ENCODE data around the gene UBAP1L.
"Not testable (repeated sequence)": the region's sequence is repeated elsewhere in the genome, so short reads cannot be mapped to it uniquely, and the experiment has no call there.

The UBAP1L gene

GRCh38 chr15:65082303-65082953 is 32.6 kb downstream of the UBAP1L start:
- DNase-seq: peak; percentile 5

DNA sequence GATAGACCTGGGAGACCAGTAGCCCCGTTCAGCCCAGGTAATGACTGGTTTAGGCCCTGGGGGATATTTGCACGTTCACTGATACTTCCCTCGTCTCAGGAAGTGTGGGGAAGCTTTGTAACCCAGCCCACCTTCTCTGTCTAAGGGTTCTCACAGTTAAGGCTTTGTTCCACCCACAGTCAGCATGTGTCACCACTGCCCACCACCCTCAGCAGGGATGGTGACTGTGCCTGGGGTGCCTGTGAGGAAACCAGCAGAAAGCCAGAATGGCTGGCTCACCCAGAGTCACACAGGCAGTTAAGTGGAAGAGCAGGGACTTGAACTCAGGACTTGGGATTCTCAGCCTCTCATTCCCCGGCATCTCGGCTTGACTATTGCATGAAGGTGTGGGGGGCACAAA is 33.2 kb downstream of the UBAP1L start:
- DNase-seq: no peak

DNA sequence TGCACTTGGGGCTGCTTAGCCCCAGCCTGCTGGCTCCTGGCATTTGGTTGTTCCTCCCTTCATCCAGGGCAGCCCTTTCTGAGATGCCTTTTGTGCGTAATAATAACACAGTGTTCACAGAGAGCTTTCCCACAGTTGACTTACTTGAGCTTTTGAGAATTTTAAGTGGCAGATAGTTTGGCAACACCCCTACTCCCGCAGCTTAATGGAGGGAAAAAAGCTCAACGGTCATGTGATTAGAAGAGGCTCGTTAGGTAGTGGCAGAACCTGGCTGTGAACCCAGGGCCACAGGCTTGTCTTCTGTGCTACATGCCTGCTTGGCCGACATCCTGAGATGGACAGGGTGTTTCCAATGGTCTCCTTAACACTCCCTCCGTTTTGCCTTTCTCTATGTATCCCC is 33.7 kb downstream of the UBAP1L start:
- DNase-seq: no peak

DNA sequence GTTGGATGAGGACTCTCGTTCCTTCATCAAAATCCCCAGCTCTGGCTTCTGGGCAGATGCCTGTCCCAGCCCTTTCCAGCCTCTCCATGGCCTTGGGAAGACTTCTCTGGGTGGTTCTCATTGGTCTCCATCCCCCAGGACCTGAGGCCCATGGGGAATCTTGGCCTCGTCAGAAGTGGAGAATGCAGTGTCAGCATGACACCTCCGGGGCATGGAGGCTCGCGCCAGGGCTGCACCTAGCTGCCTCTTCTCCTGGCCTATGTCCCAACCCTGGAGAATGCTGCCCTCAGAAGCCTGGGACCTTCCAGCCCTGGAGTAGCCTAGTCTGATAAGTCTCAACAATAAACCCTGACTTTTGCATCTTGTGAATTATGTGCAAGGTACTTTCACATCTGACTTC is 35.4 kb downstream of the UBAP1L start:
- DNase-seq: no peak

GRCh38 chr15:65077981-65078352 is 37.0 kb downstream of the UBAP1L start:
- DNase-seq: no peak

GRCh38 chr15:65077291-65077980 is 37.6 kb downstream of the UBAP1L start:
- no peak for DNase-seq

- DNase-seq: no peak
These were observed 38.3 kb downstream of the UBAP1L start, which contains the start of gene KBTBD13 for GRCh38 chr15:65076486-65077290. Gene KBTBD13, plus strand, starts transcription at chr15:65076746. Its CDS starts 70 bp downstream, at chr15:65076816.

DNA sequence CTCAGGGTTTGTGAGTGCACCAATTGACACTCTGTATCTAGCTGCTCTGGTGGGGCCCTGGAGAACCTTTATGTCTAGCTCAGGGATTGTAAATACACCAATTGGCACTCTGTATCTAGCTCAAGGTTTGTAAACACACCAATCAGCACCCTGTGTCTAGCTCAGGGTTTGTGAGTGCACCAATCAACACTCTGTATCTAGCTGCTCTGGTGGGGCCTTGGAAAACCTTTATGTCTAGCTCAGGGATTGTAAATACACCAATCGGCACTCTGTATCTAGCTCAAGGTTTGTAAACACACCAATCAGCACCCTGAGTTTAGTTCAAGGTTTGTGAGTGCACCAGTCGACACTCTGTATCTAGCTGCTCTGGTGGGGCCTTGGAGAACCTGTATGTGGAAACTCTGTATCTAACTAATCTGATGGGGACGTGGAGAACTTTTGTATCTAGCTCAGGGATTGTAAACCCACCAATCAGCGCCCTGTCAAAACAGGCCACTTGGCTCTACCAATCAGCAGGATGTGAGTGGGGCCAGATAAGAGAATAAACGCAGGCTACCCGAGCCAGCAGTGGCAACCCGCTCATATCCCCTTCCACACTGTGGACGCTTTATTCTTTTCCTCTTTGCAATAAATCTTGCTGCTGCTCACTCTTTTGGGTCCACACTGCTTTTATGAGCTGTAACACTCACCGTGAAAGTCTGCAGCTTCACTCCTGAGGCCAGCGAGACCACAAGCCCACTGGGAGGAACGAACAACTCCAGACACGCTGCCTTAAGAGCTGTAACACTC is 39.2 kb downstream of the UBAP1L start:
- not testable (repeated sequence) for DNase-seq

- not testable (repeated sequence) for DNase-seq
These were observed 40.1 kb downstream of the UBAP1L start for GRCh38 chr15:65074946-65075345.

- DNase-seq: no peak
These were observed 42.4 kb downstream of the UBAP1L start for GRCh38 chr15:65072617-65073016.

DNA sequence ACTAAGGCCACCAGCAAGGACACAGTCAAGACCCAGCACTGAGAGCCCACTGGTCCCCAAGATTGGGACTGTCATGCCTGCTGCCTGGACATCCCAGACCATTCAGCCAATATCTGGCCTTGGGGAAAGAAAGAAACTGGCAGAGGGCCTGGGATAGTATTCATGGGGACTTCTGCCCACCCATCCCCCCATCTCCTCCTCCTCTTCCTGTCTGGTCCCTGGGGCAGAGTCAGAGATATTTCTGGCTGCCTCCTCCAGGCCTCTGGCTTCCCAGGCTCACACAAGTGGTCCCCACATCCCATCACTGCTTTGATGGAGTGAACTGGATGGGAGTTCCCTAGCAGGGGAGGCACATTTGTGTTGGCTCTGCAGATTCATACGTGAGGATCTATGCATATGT is 43.0 kb downstream of the UBAP1L start:
- DNase-seq: no peak

- DNase-seq: no peak
These were observed 43.6 kb downstream of the UBAP1L start for GRCh38 chr15:65071381-65071811.

DNA sequence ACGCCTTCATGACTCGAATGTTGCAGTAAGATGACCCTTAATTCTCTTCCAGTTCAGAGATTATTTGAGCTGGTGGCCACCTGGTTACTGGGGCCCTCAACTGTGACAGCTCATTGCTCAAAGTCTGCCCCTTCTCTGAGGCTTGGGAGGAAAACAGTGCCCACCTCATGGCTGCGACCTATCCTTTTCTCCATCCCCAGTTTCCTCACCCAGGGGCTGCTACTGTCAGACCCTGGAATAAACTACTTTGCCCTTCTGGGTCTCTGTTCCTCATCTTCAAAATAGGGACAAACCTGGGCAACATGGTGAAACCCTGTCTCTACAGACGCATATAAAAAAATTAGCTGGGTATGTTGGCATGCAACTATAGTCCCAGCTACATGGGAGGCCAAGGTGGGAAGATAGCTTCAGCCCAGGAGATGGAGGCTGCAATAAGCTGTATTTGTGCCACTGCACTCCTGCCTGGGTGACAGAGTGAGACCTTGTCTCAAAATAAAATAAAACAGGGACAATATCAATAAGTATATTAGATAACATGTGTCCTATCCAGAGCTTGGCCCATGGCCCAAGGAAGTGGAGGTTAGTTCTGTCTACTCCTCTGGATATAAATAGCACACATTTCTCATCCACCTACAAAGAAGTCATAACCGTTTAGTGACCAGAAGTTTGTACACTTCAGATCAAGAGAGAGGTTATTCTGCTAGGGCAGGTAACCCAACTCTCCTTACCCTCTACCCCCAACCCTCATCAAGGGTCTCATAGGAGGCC is 45.0 kb downstream of the UBAP1L start:
- DNase-seq: no peak

GRCh38 chr15:65069179-65069578 is 45.8 kb downstream of the UBAP1L start:
- DNase-seq: no peak

- DNase-seq: no peak
These were observed 46.6 kb downstream of the UBAP1L start for GRCh38 chr15:65068403-65068788.

DNA sequence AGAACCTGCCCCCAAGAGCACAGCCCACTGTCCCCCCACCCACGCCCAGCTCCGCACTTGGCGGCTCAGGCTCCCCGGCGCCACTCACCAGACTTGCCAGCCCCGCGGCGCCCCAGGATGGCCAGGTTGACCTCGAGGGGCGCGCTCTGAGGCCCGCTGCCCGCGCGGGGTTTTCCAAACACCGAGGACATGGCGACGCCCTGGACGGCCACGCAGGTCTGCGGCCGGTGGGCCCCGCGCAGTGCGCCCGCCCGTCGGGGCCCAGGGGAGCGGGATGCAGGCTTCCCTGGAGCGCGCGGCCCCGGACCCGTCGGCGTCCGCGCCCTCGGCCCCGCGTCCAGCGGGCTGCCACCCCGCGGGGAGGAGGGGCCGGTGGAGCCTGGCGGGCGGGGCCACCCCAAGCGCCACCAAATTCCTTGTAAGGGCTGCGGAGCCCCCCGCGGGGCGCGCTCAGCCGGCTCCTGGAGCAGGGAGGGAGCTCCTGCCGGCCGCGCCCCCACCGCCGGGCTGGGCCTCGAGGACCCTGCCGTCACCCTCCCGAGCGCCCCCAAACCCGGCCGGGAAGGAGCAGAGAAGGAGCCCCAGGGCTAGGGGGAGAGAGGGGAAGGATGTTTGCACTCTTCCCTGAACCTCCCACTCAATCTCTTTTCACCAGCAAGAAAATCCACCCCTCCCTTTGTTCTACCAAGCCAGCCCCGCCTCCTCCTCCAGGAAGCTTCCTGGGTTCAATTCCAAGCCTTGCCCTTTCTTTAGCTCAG is 47.2 kb downstream of the UBAP1L start, which contains the start of gene RASL12:
RASL12 (minus strand) TSS at position 347 of the 758 bp plus-strand sequence; CDS start at position 191, 156 bp downstream.
- no peak for DNase-seq

DNA sequence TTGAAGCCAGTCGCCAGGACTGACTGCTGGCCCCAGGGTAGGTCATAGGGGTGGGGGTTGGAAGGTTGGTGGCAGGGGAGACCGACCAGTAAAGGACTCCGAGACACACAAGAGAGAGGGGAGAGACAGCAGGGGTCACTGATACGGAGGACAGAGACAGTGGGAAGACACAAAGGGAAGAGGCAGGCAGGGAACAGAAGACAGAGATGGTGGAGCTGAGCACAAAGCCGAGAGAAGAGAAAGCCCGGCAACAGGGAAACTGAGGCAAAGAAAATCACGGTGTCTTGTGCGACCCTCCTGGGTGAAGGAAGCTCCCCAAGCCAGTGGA is 47.7 kb downstream of the UBAP1L start:
- no peak for DNase-seq

GRCh38 chr15:65066635-65067316 is 48.2 kb downstream of the UBAP1L start:
- DNase-seq: no peak

DNA sequence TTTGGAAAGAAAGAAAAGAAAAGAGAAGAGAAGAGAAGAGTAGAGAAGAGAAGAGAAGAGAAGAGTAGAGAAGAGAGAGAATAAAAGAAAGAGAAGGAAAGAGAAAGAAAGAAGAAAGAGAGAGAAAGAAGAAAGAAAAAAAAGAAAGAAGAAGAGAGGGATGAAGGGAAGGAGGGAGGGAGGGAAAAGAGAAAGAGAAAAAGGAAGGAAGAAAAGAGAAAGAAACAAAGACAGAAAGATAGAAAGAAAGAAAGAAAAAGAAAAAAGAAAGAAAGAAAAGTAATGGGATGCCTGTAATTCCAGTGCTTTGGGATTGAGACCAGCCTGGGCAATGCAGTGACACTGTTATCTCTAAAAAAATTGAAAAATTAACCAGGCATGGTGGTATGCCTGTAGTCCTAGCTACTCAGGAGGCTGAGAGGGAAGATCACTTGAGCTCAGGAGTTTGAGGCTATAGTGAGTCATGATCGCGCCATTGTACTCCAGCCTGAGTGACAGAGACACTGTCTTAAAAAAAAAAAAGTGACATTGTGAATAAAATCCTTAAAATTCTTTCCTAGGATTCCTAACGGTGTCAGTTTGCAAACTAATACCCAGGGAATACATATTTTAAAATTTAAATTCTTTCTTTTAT is 48.9 kb downstream of the UBAP1L start:
- DNase-seq: no peak

DNA sequence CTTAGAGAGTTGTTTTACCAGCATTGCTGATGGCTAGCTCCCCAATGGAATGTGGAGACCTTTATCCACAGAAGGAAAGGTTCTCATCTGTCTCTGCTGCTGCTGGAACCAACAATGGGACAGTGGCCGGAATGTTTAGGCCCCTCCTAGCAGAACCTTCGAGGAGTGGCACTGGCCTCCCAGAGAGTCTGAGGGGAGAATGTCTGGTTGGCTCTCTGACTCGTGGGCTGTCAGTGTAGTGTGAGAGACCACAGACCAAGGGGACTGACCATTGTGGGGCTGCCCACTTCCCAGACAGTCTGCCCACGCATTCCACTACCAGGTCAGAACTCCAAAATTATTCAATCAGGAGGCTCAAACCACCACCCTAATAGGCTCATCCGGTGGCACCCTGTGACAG is 52.3 kb downstream of the UBAP1L start:
- no peak for DNase-seq

Measured in NCI-H1436 (cell line).